Fibroblast of mammary gland (primary cell): ENCODE measurements around the gene PAPPA2.

ENCODE experiments used
- DNase-seq: peaks from one replicate; pipeline ENCODE4 v3.0.0-alpha.2; 2010; ENCODE audit warnings: low read depth
- H3K4me3 ChIP-seq: 2 replicates; pipeline ENCODE4 v1.5.1; 2011; ENCODE audit warnings: low read depth, mild to moderate bottlenecking, low read length, moderate library complexity; ENCODE audit not compliant: control insufficient read depth
- TF ChIP-seq, protein P1 (sequence below): conservative IDR thresholded peaks from 2 replicates; pipeline ENCODE4 v1.5.1; 2011; ENCODE audit warnings: low read depth, low read length, inconsistent platforms; ENCODE audit not compliant: control insufficient read depth, insufficient read depth

The PAPPA2 gene

GRCh38 chr1:176545034-176545639 is 82.2 kb downstream of the PAPPA2 start:
- DNase-seq: no peak
- H3K4me3 ChIP-seq: no peak overlapping the region
- TF ChIP-seq, protein P1, sequence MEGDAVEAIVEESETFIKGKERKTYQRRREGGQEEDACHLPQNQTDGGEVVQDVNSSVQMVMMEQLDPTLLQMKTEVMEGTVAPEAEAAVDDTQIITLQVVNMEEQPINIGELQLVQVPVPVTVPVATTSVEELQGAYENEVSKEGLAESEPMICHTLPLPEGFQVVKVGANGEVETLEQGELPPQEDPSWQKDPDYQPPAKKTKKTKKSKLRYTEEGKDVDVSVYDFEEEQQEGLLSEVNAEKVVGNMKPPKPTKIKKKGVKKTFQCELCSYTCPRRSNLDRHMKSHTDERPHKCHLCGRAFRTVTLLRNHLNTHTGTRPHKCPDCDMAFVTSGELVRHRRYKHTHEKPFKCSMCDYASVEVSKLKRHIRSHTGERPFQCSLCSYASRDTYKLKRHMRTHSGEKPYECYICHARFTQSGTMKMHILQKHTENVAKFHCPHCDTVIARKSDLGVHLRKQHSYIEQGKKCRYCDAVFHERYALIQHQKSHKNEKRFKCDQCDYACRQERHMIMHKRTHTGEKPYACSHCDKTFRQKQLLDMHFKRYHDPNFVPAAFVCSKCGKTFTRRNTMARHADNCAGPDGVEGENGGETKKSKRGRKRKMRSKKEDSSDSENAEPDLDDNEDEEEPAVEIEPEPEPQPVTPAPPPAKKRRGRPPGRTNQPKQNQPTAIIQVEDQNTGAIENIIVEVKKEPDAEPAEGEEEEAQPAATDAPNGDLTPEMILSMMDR: no peak

- no peak for DNase-seq
- TF ChIP-seq, protein P1: no peak
- no peak overlapping the region for H3K4me3 ChIP-seq
Observed at GRCh38 chr1:176546825-176547224, 83.8 kb downstream of the PAPPA2 start.

DNA sequence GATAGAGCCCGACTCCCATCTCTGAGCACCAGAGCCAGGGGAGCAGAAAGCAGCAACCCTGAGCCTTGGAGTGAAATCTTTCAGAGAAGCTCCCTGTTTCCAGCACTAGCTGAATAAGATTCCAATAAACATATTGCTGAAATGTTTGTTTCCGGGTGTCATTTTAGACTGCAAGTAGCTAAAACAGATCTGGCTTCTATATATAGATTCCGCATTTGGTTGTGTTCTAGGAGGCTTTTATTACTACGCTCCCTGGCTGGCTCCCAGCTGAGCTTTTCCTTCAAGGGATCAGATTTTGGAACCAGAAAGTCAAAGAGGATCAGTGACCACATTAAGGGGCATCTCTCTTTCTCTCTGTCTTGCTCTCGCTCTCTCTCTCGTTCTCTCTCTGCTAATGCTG is 88.2 kb downstream of the PAPPA2 start:
- no peak overlapping the region for H3K4me3 ChIP-seq
- TF ChIP-seq, protein P1: no peak
- DNase-seq: no peak

DNA sequence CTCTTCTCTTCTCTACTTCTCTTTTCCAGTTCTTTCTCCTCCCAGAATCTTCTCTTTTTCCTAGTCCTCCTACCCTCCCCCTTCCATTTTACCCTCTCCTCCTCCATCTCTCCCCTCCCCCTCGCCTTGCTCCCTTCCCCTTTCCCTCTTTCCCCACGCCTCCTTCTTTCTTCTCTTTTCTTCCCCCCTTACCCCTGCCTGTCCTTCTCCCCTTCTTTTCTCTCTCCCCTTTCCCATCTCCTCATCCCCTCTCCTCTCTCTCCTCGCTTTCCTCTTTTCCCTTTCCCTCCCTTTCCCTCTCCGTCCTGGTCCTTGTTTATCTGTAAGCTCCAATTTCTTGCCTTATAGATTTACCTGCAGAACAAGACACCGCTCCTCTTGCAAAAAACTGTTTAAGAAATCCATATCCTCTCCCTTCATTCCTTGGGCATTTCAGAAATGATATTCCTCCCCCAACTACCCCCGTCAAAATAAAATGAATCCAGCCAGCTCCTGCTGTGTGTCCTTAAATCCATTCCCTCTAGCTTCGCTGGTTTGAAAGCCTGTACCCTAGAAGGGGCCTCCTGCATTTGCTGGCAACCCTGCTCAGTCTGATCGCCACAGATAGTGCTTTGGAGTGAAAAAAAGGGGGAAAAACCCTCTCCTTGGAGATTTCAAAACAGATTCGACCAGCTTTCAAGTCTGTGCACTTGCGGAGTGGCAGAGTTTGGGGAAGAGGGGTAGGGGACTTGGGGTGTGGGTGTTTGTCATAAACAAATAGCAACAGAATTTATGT is 89.4 kb downstream of the PAPPA2 start:
- no peak overlapping the region for H3K4me3 ChIP-seq
- no peak for DNase-seq
- TF ChIP-seq, protein P1: no peak

DNA sequence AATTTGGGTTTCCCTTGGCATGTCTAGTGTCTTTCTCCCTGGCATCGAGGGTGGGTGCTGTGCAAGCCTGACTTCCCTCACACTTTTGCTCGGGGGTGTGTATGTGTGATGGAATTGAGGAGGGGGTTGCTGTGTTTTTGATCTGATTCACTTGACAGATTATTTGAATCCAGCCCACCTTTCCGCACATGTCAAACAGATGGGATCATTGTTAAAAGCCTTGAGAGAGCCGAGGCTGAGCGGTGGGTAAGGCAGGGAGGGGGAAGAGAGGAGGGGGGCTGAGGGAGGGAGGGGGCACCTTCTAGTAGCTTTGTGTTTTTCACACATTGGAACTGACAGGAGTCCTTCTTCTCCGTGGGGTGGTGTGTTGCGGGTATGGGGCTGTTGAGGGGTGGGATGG is 90.0 kb downstream of the PAPPA2 start:
- TF ChIP-seq, protein P1: no peak
- no peak overlapping the region for H3K4me3 ChIP-seq

GRCh38 chr1:176556288-176556687 is 93.3 kb downstream of the PAPPA2 start:
- TF ChIP-seq, protein P1: no peak
- DNase-seq: no peak
- no peak overlapping the region for H3K4me3 ChIP-seq

More for the DNA sequence above, 90.0 kb downstream of the PAPPA2 start:
- no peak for DNase-seq
